GM12891 (cell line): Measurements from ENCODE around the gene BRF1.

ENCODE experiments used
- PAX5 ChIP-seq: IDR thresholded peaks from 2 replicates; pipeline ENCODE4 v1.6.1; 2011; ENCODE audit warnings: low read length, moderate library complexity, mild to moderate bottlenecking; ENCODE audit not compliant: insufficient read depth, severe bottlenecking
- POLR2A ChIP-seq: IDR thresholded peaks from 2 replicates; pipeline ENCODE4 v1.6.1; 2011; ENCODE audit warnings: low read depth, low read length, control low read depth
- POLR2AphosphoS5 ChIP-seq: IDR thresholded peaks from 2 replicates; pipeline ENCODE4 v1.6.1; 2011; ENCODE audit warnings: low read depth, low read length, control low read depth
- POU2F2 ChIP-seq: IDR thresholded peaks from 2 replicates; pipeline ENCODE4 v1.6.1; 2011; ENCODE audit warnings: low read depth, mild to moderate bottlenecking, control low read depth, low read length, moderate library complexity
- SPI1 ChIP-seq: IDR thresholded peaks from 2 replicates; pipeline ENCODE4 v1.6.1; 2011; ENCODE audit warnings: low read depth, low read length, control low read depth
- TAF1 ChIP-seq: IDR thresholded peaks from 2 replicates; pipeline ENCODE4 v1.6.1; 2011; ENCODE audit warnings: low read depth, low read length, control low read depth

- TF ChIP-seq POLR2AphosphoS5: no peak
- no peak for TF ChIP-seq TAF1
- TF ChIP-seq POLR2A: no peak
- no peak for TF ChIP-seq SPI1
- TF ChIP-seq POU2F2: no peak
- no peak for TF ChIP-seq PAX5
These were observed 21.0 kb downstream of the BRF1 start for GRCh38 chr14:105279642-105280361.
